Measurements from ENCODE around the gene SYT17.

The SYT17 gene

DNA sequence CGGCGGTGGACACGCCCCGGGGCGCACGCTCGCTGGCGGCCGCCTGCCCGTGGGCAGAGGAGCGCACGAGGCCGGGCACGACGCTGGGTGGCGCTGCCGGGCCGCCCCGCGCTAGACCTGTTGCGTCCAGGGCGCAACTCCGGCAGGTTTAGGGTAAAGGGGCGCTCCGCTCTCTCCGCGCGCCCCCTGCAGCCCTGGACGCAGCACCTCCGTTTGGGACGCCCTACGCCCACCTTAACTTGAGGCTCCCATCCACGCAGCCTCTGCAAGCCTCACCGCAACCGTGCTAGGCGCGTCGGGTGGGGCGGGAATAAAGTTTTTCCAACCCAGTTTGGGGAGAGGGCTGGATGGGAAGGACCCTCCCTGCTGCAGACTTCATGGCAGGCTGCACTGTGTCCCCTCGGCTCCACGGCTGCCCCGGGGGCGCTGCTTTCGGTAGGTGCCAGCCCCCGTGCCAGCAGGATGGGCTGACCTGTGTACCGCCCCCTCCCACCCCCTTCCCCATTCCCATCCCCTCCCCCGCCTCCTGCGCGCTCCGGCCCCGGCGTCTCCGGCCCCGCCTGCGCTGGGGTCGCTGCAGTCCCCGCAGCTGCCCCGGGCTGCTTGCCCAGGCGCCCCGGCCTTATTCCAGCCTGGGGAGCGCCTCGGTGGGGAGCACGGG lies at the start of gene SYT17 (continued):
- TF ChIP-seq, protein P1, sequence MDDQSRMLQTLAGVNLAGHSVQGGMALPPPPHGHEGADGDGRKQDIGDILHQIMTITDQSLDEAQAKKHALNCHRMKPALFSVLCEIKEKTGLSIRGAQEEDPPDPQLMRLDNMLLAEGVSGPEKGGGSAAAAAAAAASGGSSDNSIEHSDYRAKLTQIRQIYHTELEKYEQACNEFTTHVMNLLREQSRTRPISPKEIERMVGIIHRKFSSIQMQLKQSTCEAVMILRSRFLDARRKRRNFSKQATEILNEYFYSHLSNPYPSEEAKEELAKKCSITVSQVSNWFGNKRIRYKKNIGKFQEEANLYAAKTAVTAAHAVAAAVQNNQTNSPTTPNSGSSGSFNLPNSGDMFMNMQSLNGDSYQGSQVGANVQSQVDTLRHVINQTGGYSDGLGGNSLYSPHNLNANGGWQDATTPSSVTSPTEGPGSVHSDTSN (CRISPR knock-in tag; IDR thresholded peaks at IDR 0.05), result 0 out of 2 replicates have a peak, but pooled peaks have one; percentile 70
- TF ChIP-seq BCL11A (tag by site-specific recombination; IDR thresholded peaks at IDR 0.05; ENCODE audit: low read depth), result no peak
- peak; percentile 92 for TF ChIP-seq SCRT1 (tag by site-specific recombination; IDR thresholded peaks at IDR 0.05; ENCODE audit: borderline replicate concordance)
- TF ChIP-seq, protein P2, sequence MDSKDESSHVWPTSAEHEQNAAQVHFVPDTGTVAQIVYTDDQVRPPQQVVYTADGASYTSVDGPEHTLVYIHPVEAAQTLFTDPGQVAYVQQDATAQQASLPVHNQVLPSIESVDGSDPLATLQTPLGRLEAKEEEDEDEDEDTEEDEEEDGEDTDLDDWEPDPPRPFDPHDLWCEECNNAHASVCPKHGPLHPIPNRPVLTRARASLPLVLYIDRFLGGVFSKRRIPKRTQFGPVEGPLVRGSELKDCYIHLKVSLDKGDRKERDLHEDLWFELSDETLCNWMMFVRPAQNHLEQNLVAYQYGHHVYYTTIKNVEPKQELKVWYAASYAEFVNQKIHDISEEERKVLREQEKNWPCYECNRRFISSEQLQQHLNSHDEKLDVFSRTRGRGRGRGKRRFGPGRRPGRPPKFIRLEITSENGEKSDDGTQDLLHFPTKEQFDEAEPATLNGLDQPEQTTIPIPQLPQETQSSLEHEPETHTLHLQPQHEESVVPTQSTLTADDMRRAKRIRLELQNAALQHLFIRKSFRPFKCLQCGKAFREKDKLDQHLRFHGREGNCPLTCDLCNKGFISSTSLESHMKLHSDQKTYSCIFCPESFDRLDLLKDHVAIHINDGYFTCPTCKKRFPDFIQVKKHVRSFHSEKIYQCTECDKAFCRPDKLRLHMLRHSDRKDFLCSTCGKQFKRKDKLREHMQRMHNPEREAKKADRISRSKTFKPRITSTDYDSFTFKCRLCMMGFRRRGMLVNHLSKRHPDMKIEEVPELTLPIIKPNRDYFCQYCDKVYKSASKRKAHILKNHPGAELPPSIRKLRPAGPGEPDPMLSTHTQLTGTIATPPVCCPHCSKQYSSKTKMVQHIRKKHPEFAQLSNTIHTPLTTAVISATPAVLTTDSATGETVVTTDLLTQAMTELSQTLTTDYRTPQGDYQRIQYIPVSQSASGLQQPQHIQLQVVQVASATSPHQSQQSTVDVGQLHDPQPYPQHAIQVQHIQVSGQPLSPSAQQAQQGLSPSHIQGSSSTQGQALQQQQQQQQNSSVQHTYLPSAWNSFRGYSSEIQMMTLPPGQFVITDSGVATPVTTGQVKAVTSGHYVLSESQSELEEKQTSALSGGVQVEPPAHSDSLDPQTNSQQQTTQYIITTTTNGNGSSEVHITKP (tag by site-specific recombination; IDR thresholded peaks at IDR 0.05), result peak; percentile 93
- peak; percentile 48; the same call in 1 of the 2 replicates for TF ChIP-seq ZBTB7A (tag by site-specific recombination; IDR thresholded peaks at IDR 0.05; ENCODE audit: low read depth)
- TF ChIP-seq ZNF239 (tag by site-specific recombination; IDR thresholded peaks at IDR 0.05), result no peak
- TF ChIP-seq KLF9 (tag by site-specific recombination; IDR thresholded peaks at IDR 0.05; ENCODE audit: low read depth), result peak; percentile 37
- TF ChIP-seq IKZF3 (tag by site-specific recombination; IDR thresholded peaks at IDR 0.05), result 0 out of 2 replicates have a peak, but pooled peaks have one; percentile 32
- peak; percentile 99 for TF ChIP-seq SCRT2 (tag by site-specific recombination; IDR thresholded peaks at IDR 0.05)
- TF ChIP-seq ZNF561 (tag by site-specific recombination; IDR thresholded peaks at IDR 0.05; ENCODE audit: borderline replicate concordance), result peak; percentile 82; the same call in 1 of the 2 replicates
- TF ChIP-seq, protein P3, sequence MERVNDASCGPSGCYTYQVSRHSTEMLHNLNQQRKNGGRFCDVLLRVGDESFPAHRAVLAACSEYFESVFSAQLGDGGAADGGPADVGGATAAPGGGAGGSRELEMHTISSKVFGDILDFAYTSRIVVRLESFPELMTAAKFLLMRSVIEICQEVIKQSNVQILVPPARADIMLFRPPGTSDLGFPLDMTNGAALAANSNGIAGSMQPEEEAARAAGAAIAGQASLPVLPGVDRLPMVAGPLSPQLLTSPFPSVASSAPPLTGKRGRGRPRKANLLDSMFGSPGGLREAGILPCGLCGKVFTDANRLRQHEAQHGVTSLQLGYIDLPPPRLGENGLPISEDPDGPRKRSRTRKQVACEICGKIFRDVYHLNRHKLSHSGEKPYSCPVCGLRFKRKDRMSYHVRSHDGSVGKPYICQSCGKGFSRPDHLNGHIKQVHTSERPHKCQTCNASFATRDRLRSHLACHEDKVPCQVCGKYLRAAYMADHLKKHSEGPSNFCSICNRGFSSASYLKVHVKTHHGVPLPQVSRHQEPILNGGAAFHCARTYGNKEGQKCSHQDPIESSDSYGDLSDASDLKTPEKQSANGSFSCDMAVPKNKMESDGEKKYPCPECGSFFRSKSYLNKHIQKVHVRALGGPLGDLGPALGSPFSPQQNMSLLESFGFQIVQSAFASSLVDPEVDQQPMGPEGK (tag by site-specific recombination; IDR thresholded peaks at IDR 0.05), result peak; percentile 60; the same call in 1 of the 2 replicates
- no peak for TF ChIP-seq ZNF366 (tag by site-specific recombination; conservative IDR thresholded peaks at IDR 0.05)
- peak; percentile 25; the same call in 1 of the 2 replicates for TF ChIP-seq ZNF2 (tag by site-specific recombination; IDR thresholded peaks at IDR 0.05)
- peak; percentile 48 for TF ChIP-seq GLIS2 (tag by site-specific recombination; IDR thresholded peaks at IDR 0.05)
- peak; percentile 44 for TF ChIP-seq KLF1 (tag by site-specific recombination; IDR thresholded peaks at IDR 0.05)
- TF ChIP-seq ZNF473 (tag by site-specific recombination; IDR thresholded peaks at IDR 0.05), result no peak
- TF ChIP-seq ZBTB48 (tag by site-specific recombination; IDR thresholded peaks at IDR 0.05), result peak; percentile 56; the same call in 1 of the 2 replicates
- TF ChIP-seq ZNF302 (tag by site-specific recombination; IDR thresholded peaks at IDR 0.05; ENCODE audit: low read depth), result no peak
- TF ChIP-seq ZSCAN30 (tag by site-specific recombination; IDR thresholded peaks at IDR 0.05), result peak; percentile 74
- TF ChIP-seq, protein P4, sequence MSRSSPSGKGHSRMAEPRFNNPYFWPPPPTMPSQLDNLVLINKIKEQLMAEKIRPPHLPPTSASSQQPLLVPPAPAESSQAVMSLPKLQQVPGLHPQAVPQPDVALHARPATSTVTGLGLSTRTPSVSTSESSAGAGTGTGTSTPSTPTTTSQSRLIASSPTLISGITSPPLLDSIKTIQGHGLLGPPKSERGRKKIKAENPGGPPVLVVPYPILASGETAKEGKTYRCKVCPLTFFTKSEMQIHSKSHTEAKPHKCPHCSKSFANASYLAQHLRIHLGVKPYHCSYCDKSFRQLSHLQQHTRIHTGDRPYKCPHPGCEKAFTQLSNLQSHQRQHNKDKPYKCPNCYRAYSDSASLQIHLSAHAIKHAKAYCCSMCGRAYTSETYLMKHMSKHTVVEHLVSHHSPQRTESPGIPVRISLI (tag by site-specific recombination; IDR thresholded peaks at IDR 0.05), result no peak
- TF ChIP-seq ZNF610 (tag by site-specific recombination; IDR thresholded peaks at IDR 0.05; ENCODE audit: borderline replicate concordance), result no peak
- no peak for TF ChIP-seq ZNF514 (tag by site-specific recombination; IDR thresholded peaks at IDR 0.05)
- peak; percentile 80 for TF ChIP-seq ZFHX2 (tag by site-specific recombination; conservative IDR thresholded peaks at IDR 0.05)
- peak; percentile 62 for TF ChIP-seq EGR2 (tag by site-specific recombination; IDR thresholded peaks at IDR 0.05; ENCODE audit: low read depth)
- TF ChIP-seq KLF10 (tag by site-specific recombination; IDR thresholded peaks at IDR 0.05), result peak; percentile 43; the same call in 1 of the 2 replicates
- TF ChIP-seq SP2 (tag by site-specific recombination; IDR thresholded peaks at IDR 0.05), result peak; percentile 81
- no peak for TF ChIP-seq ZNF670 (tag by site-specific recombination; IDR thresholded peaks at IDR 0.05; ENCODE audit: low read depth)
- TF ChIP-seq, protein P5, sequence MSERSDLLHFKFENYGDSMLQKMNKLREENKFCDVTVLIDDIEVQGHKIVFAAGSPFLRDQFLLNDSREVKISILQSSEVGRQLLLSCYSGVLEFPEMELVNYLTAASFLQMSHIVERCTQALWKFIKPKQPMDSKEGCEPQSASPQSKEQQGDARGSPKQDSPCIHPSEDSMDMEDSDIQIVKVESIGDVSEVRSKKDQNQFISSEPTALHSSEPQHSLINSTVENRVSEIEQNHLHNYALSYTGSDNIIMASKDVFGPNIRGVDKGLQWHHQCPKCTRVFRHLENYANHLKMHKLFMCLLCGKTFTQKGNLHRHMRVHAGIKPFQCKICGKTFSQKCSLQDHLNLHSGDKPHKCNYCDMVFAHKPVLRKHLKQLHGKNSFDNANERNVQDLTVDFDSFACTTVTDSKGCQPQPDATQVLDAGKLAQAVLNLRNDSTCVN (tag by site-specific recombination; optimal IDR thresholded peaks at IDR 0.05), result peak; percentile 59
- no peak for TF ChIP-seq SETDB1 (IDR thresholded peaks at IDR 0.05; ENCODE audit: insufficient read length, low read length)
- TF ChIP-seq ZNF311 (tag by site-specific recombination; IDR thresholded peaks at IDR 0.05; ENCODE audit: borderline replicate concordance), result no peak
- peak; percentile 64 for TF ChIP-seq SP3 (tag by site-specific recombination; IDR thresholded peaks at IDR 0.05)
